ENCODE results near the gene PLEKHH1. TPM values are rescaled to one million over a fixed set of nuclear protein-coding genes. Genes with fewer than 3 reads are reported as not detected.

Gene PLEKHH1
- total RNA-seq, 1 experiment from 2014 or later = 1.8 TPM

GRCh38 chr14:67562025-67562775 is 29.1 kb downstream of the PLEKHH1 start:
- DNase-seq (ENCODE audit: low spot score) = no peak

GRCh38 chr14:67562776-67563150 is 29.7 kb downstream of the PLEKHH1 start:
- no peak for DNase-seq (ENCODE audit: low spot score)

GRCh38 chr14:67564236-67564635 is 31.1 kb downstream of the PLEKHH1 start:
- DNase-seq (ENCODE audit: low spot score) = no peak

GRCh38 chr14:67566908-67567307 is 33.8 kb downstream of the PLEKHH1 start:
- DNase-seq (ENCODE audit: low spot score) = no peak

- no peak for DNase-seq (ENCODE audit: low spot score)
These were observed 34.6 kb downstream of the PLEKHH1 start for GRCh38 chr14:67567654-67568053.

- no peak for DNase-seq (ENCODE audit: low spot score)
These were observed 36.0 kb downstream of the PLEKHH1 start for GRCh38 chr14:67569011-67569650.

GRCh38 chr14:67569651-67570290 is 36.7 kb downstream of the PLEKHH1 start:
- no peak for DNase-seq (ENCODE audit: low spot score)

- DNase-seq (ENCODE audit: low spot score) = no peak
These were observed 37.4 kb downstream of the PLEKHH1 start for GRCh38 chr14:67570453-67570852.

- DNase-seq (ENCODE audit: low spot score) = peak; percentile 45
These were observed 38.3 kb downstream of the PLEKHH1 start for GRCh38 chr14:67571275-67571990.

- no peak for DNase-seq (ENCODE audit: low spot score)
These were observed 38.9 kb downstream of the PLEKHH1 start for GRCh38 chr14:67571991-67572323.

- DNase-seq (ENCODE audit: low spot score) = no peak
These were observed 39.5 kb downstream of the PLEKHH1 start for GRCh38 chr14:67572608-67573007.

GRCh38 chr14:67573228-67574010 is 40.3 kb downstream of the PLEKHH1 start:
- no peak for DNase-seq (ENCODE audit: low spot score)

- no peak for DNase-seq (ENCODE audit: low spot score)
These were observed 41.1 kb downstream of the PLEKHH1 start for GRCh38 chr14:67574156-67574555.

- DNase-seq (ENCODE audit: low spot score) = no peak
These were observed 41.7 kb downstream of the PLEKHH1 start for GRCh38 chr14:67574806-67575205.

GRCh38 chr14:67575684-67576083 is 42.6 kb downstream of the PLEKHH1 start:
- DNase-seq (ENCODE audit: low spot score) = no peak

GRCh38 chr14:67576216-67576955 is 43.3 kb downstream of the PLEKHH1 start:
- no peak for DNase-seq (ENCODE audit: low spot score)

GRCh38 chr14:67577181-67577808 is 44.2 kb downstream of the PLEKHH1 start:
- DNase-seq (ENCODE audit: low spot score) = no peak

GRCh38 chr14:67577909-67578749 is 45.0 kb downstream of the PLEKHH1 start:
- no peak for DNase-seq (ENCODE audit: low spot score)

GRCh38 chr14:67579040-67579439 is 46.0 kb downstream of the PLEKHH1 start:
- DNase-seq (ENCODE audit: low spot score) = no peak

GRCh38 chr14:67579636-67580035 is 46.5 kb downstream of the PLEKHH1 start:
- no peak for DNase-seq (ENCODE audit: low spot score)
